Natural killer cell (primary cell): ENCODE data around the gene PDZRN4. TPM values are rescaled to one million over a fixed set of nuclear protein-coding genes. Genes with fewer than 3 reads are reported as not detected.

Source experiments
- ATAC-seq, 3 donors: fragments of 150-1000 bp in 2 of 3; fragments of 200-7000 bp in 1 of 3; cut with Tn5 transposase; 1 replicate in 1 of 3; 2 replicates in 2 of 3; pipeline ENCODE4 v1.10.0; 2021; ENCODE audit warnings: mild to moderate bottlenecking in 2 of 3, moderate library complexity in 2 of 3
- DNase-seq, 2 donors: peaks; one replicate each; pipeline versions ENCODE4 v3.0.0 to v3.0.0-alpha.2; 2013 to 2021; ENCODE audit warnings: mixed read lengths in 1 of 2
- H3K27ac ChIP-seq: one replicate; pipeline ENCODE4 v1.5.1; 2013; ENCODE audit warnings: mild to moderate bottlenecking, low read length
- H3K27me3 ChIP-seq: one replicate; pipeline ENCODE4 v1.6.1; 2013; ENCODE audit warnings: low read length; ENCODE audit not compliant: control insufficient read depth, insufficient read depth
- H3K36me3 ChIP-seq: one replicate; pipeline ENCODE4 v1.6.1; 2013; ENCODE audit warnings: low read length; ENCODE audit not compliant: control insufficient read depth, insufficient read depth
- H3K4me1 ChIP-seq: one replicate; pipeline ENCODE4 v1.6.1; 2013; ENCODE audit warnings: low read length; ENCODE audit not compliant: control insufficient read depth, insufficient read depth
- H3K4me3 ChIP-seq: one replicate; pipeline ENCODE4 v1.5.1; 2013; ENCODE audit warnings: low read length
- H3K9me3 ChIP-seq: one replicate; pipeline ENCODE4 v1.6.1; 2013; ENCODE audit warnings: low read length; ENCODE audit not compliant: control insufficient read depth, insufficient read depth
- H3K27ac Mint-ChIP-seq, 2 donors: one replicate each; pipeline ENCODE4 v1.8.0; 2022; ENCODE audit warnings: mild to moderate bottlenecking in 2 of 2, mixed read lengths in 2 of 2, moderate library complexity in 1 of 2
- H3K27me3 Mint-ChIP-seq, 2 donors: one replicate each; pipeline ENCODE4 v1.8.0; 2022; ENCODE audit warnings: low read depth in 2 of 2, mixed read lengths in 2 of 2
- H3K36me3 Mint-ChIP-seq: one replicate; pipeline ENCODE4 v1.8.0; 2022; ENCODE audit warnings: mixed read lengths
- H3K4me1 Mint-ChIP-seq, 2 donors: one replicate each; pipeline ENCODE4 v1.8.0; 2022; ENCODE audit warnings: mixed read lengths in 2 of 2
- H3K4me3 Mint-ChIP-seq: one replicate; pipeline ENCODE4 v1.8.0; 2022; ENCODE audit warnings: mild to moderate bottlenecking, moderate library complexity, mixed read lengths
- H3K9me3 Mint-ChIP-seq, 2 donors: one replicate each; pipeline ENCODE4 v1.8.0; 2022; ENCODE audit warnings: mixed read lengths in 2 of 2
- CTCF ChIP-seq: fragments of 200-600 bp; IDR thresholded peaks from one replicate; pipeline ENCODE4 v1.8.0; 2022; ENCODE audit warnings: antibody characterized with exemption
- WGBS: methylation state at CpG from one replicate; pipeline ENCODE4 v1.1.7; 2013; ENCODE audit warnings: missing lambda C conversion rate; ENCODE audit not compliant: insufficient coverage; 5-methylcytosine and 5-hydroxymethylcytosine counted together
- intact Hi-C: fragments of 100-400 bp; cut with micrococcal nuclease; formaldehyde crosslinking; loops from one replicate; pipeline ENCODE4 v1.14.2; 2022
- total RNA-seq, 4 donors: library from RNA; stranded (reverse); fragments of 120-200 nt in 1 of 4; gene quantifications; one replicate each; pipeline versions ENCODE4 v1.2.3 to v1.2.4, GENCODE V29; 2013 to 2022

PDZRN4 gene
- total RNA-seq, 3 donors from 2014 or later (not counting 1 experiment from before 2014, with no cell fraction given): not detected

GRCh38 chr12:41217727-41218126 is 29.6 kb downstream of the PDZRN4 start:
- DNase-seq (no peak), ATAC-seq (no peak)
- peaks cover 3% of the 10 kb centered on the region in 2 donors for H3K9me3 Mint-ChIP-seq
- WGBS: 100% methylated on average over 1 of the region's 1 CpG
- H3K4me1 Mint-ChIP-seq: no peaks in the 10 kb centered on the region
- intact Hi-C loops: no loop called here
- Histone ChIP-seq H3K9me3 (no peaks in the 10 kb centered on the region), H3K4me1 (no peaks in the 10 kb centered on the region), H3K36me3 (no peaks in the 10 kb centered on the region), H3K4me3 (no peak overlapping the region), H3K27ac (no peak overlapping the region), H3K27me3 (no peaks in the 10 kb centered on the region)
- TF ChIP-seq CTCF: no peak
- no peak overlapping the region for H3K4me3 Mint-ChIP-seq
- no peaks in the 10 kb centered on the region for H3K27me3 Mint-ChIP-seq
- H3K27ac Mint-ChIP-seq: no peak overlapping the region
- no peaks in the 10 kb centered on the region for H3K36me3 Mint-ChIP-seq

GRCh38 chr12:41220931-41221330 is 32.8 kb downstream of the PDZRN4 start:
- no peak overlapping the region for H3K4me3 ChIP-seq
- Mint-ChIP-seq H3K4me1 (no peaks in the 10 kb centered on the region), H3K36me3 (no peaks in the 10 kb centered on the region), H3K9me3 (peaks cover 2 to 3% of the 10 kb centered on the region in 2 donors), H3K27ac (no peak overlapping the region), H3K27me3 (no peaks in the 10 kb centered on the region), H3K4me3 (no peak overlapping the region)
- H3K27me3 ChIP-seq: no peaks in the 10 kb centered on the region
- WGBS: 71% methylated on average over 2 of the region's 2 CpGs
- ATAC-seq (no peak), DNase-seq (no peak)
- no peaks in the 10 kb centered on the region for H3K9me3 ChIP-seq
- H3K36me3 ChIP-seq: no peaks in the 10 kb centered on the region
- no peaks in the 10 kb centered on the region for H3K4me1 ChIP-seq
- intact Hi-C loops: no loop called here
- H3K27ac ChIP-seq: no peak overlapping the region
- TF ChIP-seq CTCF: no peak

- ATAC-seq (no peak), DNase-seq (no peak)
- intact Hi-C loops: no loop called here
- Histone ChIP-seq H3K27ac (no peak overlapping the region), H3K9me3 (no peaks in the 10 kb centered on the region), H3K4me1 (no peaks in the 10 kb centered on the region), H3K36me3 (no peaks in the 10 kb centered on the region), H3K4me3 (no peak overlapping the region), H3K27me3 (no peaks in the 10 kb centered on the region)
- Mint-ChIP-seq H3K4me3 (no peak overlapping the region), H3K27me3 (no peaks in the 10 kb centered on the region), H3K27ac (no peak overlapping the region), H3K4me1 (no peaks in the 10 kb centered on the region), H3K9me3 (peaks cover 2 to 5% of the 10 kb centered on the region in 2 donors), H3K36me3 (no peaks in the 10 kb centered on the region)
- WGBS: 49% methylated on average over 3 of the region's 4 CpGs
- no peak for TF ChIP-seq CTCF
Observed at GRCh38 chr12:41221491-41221890, 33.4 kb downstream of the PDZRN4 start.

GRCh38 chr12:41223600-41223999 is 35.5 kb downstream of the PDZRN4 start:
- Histone ChIP-seq H3K4me1 (no peaks in the 10 kb centered on the region), H3K27ac (no peak overlapping the region), H3K9me3 (no peaks in the 10 kb centered on the region), H3K27me3 (no peaks in the 10 kb centered on the region), H3K4me3 (no peak overlapping the region), H3K36me3 (no peaks in the 10 kb centered on the region)
- no peak overlapping the region for H3K4me3 Mint-ChIP-seq
- intact Hi-C loops: no loop called here
- TF ChIP-seq CTCF: no peak
- H3K27me3 Mint-ChIP-seq: no peaks in the 10 kb centered on the region
- no peak for DNase-seq
- no peaks in the 10 kb centered on the region for H3K36me3 Mint-ChIP-seq
- no peaks in the 10 kb centered on the region for H3K4me1 Mint-ChIP-seq
- ATAC-seq: no peak
- no peak overlapping the region for H3K27ac Mint-ChIP-seq
- H3K9me3 Mint-ChIP-seq: peaks cover 0 to 8% of the 10 kb centered on the region in 2 donors
- WGBS: 85% methylated on average over 3 of the region's 3 CpGs
